ENCODE results near the gene TAF4B.
A peak's percentile ranks its signal among the peaks of the same experiment; 100 is the strongest.
"Not testable (repeated sequence)": the region's sequence is repeated elsewhere in the genome, so short reads cannot be mapped to it uniquely, and the experiment has no call there.

Gene TAF4B

GRCh38 chr18:26258711-26259110 lies 32.5 kb downstream of the TAF4B start:
- no peak for DNase-seq
- no peak for TF ChIP-seq GATA1 (IDR thresholded peaks at IDR 0.05; ENCODE audit: low read depth, low read length)
- TF ChIP-seq POLR2A (IDR thresholded peaks at IDR 0.05; ENCODE audit: low read length) = no peak

- not testable (repeated sequence) for DNase-seq
These were observed 33.2 kb downstream of the TAF4B start for GRCh38 chr18:26259416-26259815.

GRCh38 chr18:26262156-26262555 lies 35.9 kb downstream of the TAF4B start:
- no peak for DNase-seq
- TF ChIP-seq POLR2A (IDR thresholded peaks at IDR 0.05; ENCODE audit: low read length) (no peak), GATA1 (IDR thresholded peaks at IDR 0.05; ENCODE audit: low read depth, low read length) (no peak)

- no peak for TF ChIP-seq GATA1 (IDR thresholded peaks at IDR 0.05; ENCODE audit: low read depth, low read length)
- TF ChIP-seq POLR2A (IDR thresholded peaks at IDR 0.05; ENCODE audit: low read length) = peak; percentile 17
- peak; percentile 80 to 94 for DNase-seq
These were observed 41.2 kb downstream of the TAF4B start for GRCh38 chr18:26267357-26267930.

- no peak for TF ChIP-seq POLR2A (IDR thresholded peaks at IDR 0.05; ENCODE audit: low read length)
- TF ChIP-seq GATA1 (IDR thresholded peaks at IDR 0.05; ENCODE audit: low read depth, low read length) = no peak
- DNase-seq = no peak
These were observed 42.2 kb downstream of the TAF4B start for GRCh38 chr18:26268454-26268853.

GRCh38 chr18:26271917-26272549 lies 45.8 kb downstream of the TAF4B start:
- TF ChIP-seq GATA1 (IDR thresholded peaks at IDR 0.05; ENCODE audit: low read depth, low read length) (no peak), POLR2A (IDR thresholded peaks at IDR 0.05; ENCODE audit: low read length) (no peak)
- DNase-seq = no peak

- DNase-seq = no peak
- no peak for TF ChIP-seq POLR2A (IDR thresholded peaks at IDR 0.05; ENCODE audit: low read length)
- TF ChIP-seq GATA1 (IDR thresholded peaks at IDR 0.05; ENCODE audit: low read depth, low read length) = no peak
These were observed 51.1 kb downstream of the TAF4B start for GRCh38 chr18:26277374-26277773.

- TF ChIP-seq GATA1 (IDR thresholded peaks at IDR 0.05; ENCODE audit: low read depth, low read length) (no peak), POLR2A (IDR thresholded peaks at IDR 0.05; ENCODE audit: low read length) (no peak)
- no peak for DNase-seq
These were observed 53.2 kb downstream of the TAF4B start for GRCh38 chr18:26279428-26279827.

- TF ChIP-seq GATA1 (IDR thresholded peaks at IDR 0.05; ENCODE audit: low read depth, low read length) (no peak), POLR2A (IDR thresholded peaks at IDR 0.05; ENCODE audit: low read length) (no peak)
- DNase-seq = no peak
These were observed 59.8 kb downstream of the TAF4B start for GRCh38 chr18:26286008-26286407.

- TF ChIP-seq POLR2A (IDR thresholded peaks at IDR 0.05; ENCODE audit: low read length) = no peak
- no peak for TF ChIP-seq GATA1 (IDR thresholded peaks at IDR 0.05; ENCODE audit: low read depth, low read length)
- DNase-seq = no peak
These were observed 61.4 kb downstream of the TAF4B start for GRCh38 chr18:26287644-26288043.

- DNase-seq = no peak
- TF ChIP-seq GATA1 (IDR thresholded peaks at IDR 0.05; ENCODE audit: low read depth, low read length) = no peak
- no peak for TF ChIP-seq POLR2A (IDR thresholded peaks at IDR 0.05; ENCODE audit: low read length)
These were observed 64.1 kb downstream of the TAF4B start for GRCh38 chr18:26290385-26290784.

- TF ChIP-seq GATA1 (IDR thresholded peaks at IDR 0.05; ENCODE audit: low read depth, low read length) (no peak), POLR2A (IDR thresholded peaks at IDR 0.05; ENCODE audit: low read length) (no peak)
- no peak for DNase-seq
These were observed 67.7 kb downstream of the TAF4B start for GRCh38 chr18:26293982-26294381.

GRCh38 chr18:26298107-26298506 lies 71.9 kb downstream of the TAF4B start:
- TF ChIP-seq POLR2A (IDR thresholded peaks at IDR 0.05; ENCODE audit: low read length) (no peak), GATA1 (IDR thresholded peaks at IDR 0.05; ENCODE audit: low read depth, low read length) (no peak)
- DNase-seq = no peak

- TF ChIP-seq POLR2A (IDR thresholded peaks at IDR 0.05; ENCODE audit: low read length) = no peak
- no peak for TF ChIP-seq GATA1 (IDR thresholded peaks at IDR 0.05; ENCODE audit: low read depth, low read length)
- no peak for DNase-seq
These were observed 75.4 kb downstream of the TAF4B start for GRCh38 chr18:26301681-26302080.

GRCh38 chr18:26303222-26303621 lies 77.0 kb downstream of the TAF4B start:
- DNase-seq = not testable (repeated sequence)

- DNase-seq = no peak
- TF ChIP-seq POLR2A (IDR thresholded peaks at IDR 0.05; ENCODE audit: low read length) (no peak), GATA1 (IDR thresholded peaks at IDR 0.05; ENCODE audit: low read depth, low read length) (no peak)
These were observed 78.3 kb downstream of the TAF4B start for GRCh38 chr18:26304511-26304910.
